OCI-LY7 (cell line): Measurements from ENCODE around the gene SDK2. TPM values are rescaled to one million over a fixed set of nuclear protein-coding genes. Genes with fewer than 3 reads are reported as not detected.

Source experiments
- BruUV-seq: library from RNA; stranded (reverse); fragments of 400-500 nt; replicated peaks from 2 replicates; lab custom pipeline; 2021; lab: Mats Ljungman, UMichigan
- CTCF ChIA-PET: fragments of 300-600 bp; sonication (Branson Sonifier 250); formaldehyde crosslinking; loops from one replicate; lab custom pipeline; 2022; ENCODE audit warnings: antibody characterized with exemption; ENCODE audit not compliant: unreplicated experiment; lab: Charles Lee
- POLR2A ChIA-PET: fragments of 300-600 bp; sonication (Branson Sonifier 250); formaldehyde crosslinking; loops from one replicate; lab custom pipeline; 2022; ENCODE audit warnings: antibody characterized with exemption; lab: Charles Lee
- DNase-seq: peaks from one replicate; pipeline ENCODE4 v3.0.0-alpha.2; 2015; ENCODE audit warnings: low spot score
- H2AFZ ChIP-seq: fragments of 200-600 bp; sonication (generic), shearing (Covaris generic); 2 replicates; pipeline ENCODE4 v1.6.1; 2014; ENCODE audit warnings: mild to moderate bottlenecking, antibody characterized with exemption, low read length, moderate library complexity
- H3K27ac ChIP-seq: fragments of 200-600 bp; sonication (generic); 2 replicates; pipeline ENCODE4 v1.5.1; 2014; ENCODE audit warnings: mixed run types, low read depth, mild to moderate bottlenecking, moderate library complexity, low read length, inconsistent platforms; ENCODE audit not compliant: poor library complexity, severe bottlenecking
- H3K36me3 ChIP-seq: fragments of 200-600 bp; sonication (generic); 2 replicates; pipeline ENCODE4 v1.6.1; 2014; ENCODE audit warnings: mild to moderate bottlenecking, antibody characterized with exemption, low read length, moderate library complexity, mixed read lengths; ENCODE audit not compliant: insufficient read depth
- H3K4me1 ChIP-seq: fragments of 200-600 bp; sonication (generic); 2 replicates; pipeline ENCODE4 v1.5.1; 2014; ENCODE audit warnings: mild to moderate bottlenecking, low read length; ENCODE audit not compliant: insufficient read depth, poor library complexity, severe bottlenecking
- H3K4me2 ChIP-seq: fragments of 200-600 bp; sonication (generic); 2 replicates; pipeline ENCODE4 v1.6.1; 2014; ENCODE audit warnings: mild to moderate bottlenecking, low read length
- H3K4me3 ChIP-seq: fragments of 200-600 bp; sonication (generic); 2 replicates; pipeline ENCODE4 v1.5.1; 2014; ENCODE audit warnings: mild to moderate bottlenecking, low read depth, low read length; ENCODE audit not compliant: poor library complexity, severe bottlenecking
- H3K79me2 ChIP-seq: fragments of 200-600 bp; sonication (generic); 2 replicates; pipeline ENCODE4 v1.6.1; 2016; ENCODE audit warnings: low read depth, mild to moderate bottlenecking, low read length, moderate library complexity, mixed read lengths; ENCODE audit not compliant: insufficient read depth
- H3K9me2 ChIP-seq: fragments of 200-600 bp; sonication (generic); 2 replicates; pipeline ENCODE4 v1.6.1; 2016; ENCODE audit warnings: mild to moderate bottlenecking, low read length, mixed read lengths; ENCODE audit not compliant: insufficient read depth
- H3K9me3 ChIP-seq: fragments of 200-600 bp; sonication (generic); 2 replicates; pipeline ENCODE4 v1.6.1; 2014; ENCODE audit warnings: mild to moderate bottlenecking, mixed run types, low read length, mixed read lengths
- H4K20me1 ChIP-seq: fragments of 200-600 bp; sonication (generic); 2 replicates; pipeline ENCODE4 v1.6.1; 2014; ENCODE audit warnings: mild to moderate bottlenecking, antibody characterized with exemption, low read length, moderate library complexity, mixed read lengths; ENCODE audit not compliant: insufficient read depth
- EZH2phosphoT487 ChIP-seq: fragments of 200-600 bp; sonication (generic); IDR thresholded peaks from 2 replicates; pipeline ENCODE4 v1.6.1; 2018; ENCODE audit warnings: low read depth, borderline replicate concordance, mild to moderate bottlenecking, mixed run types, antibody characterized with exemption, low read length, moderate library complexity, mixed read lengths
- intact Hi-C: fragments of 100-400 bp; cut with micrococcal nuclease; formaldehyde crosslinking; loops from one replicate; pipeline ENCODE4 v1.10.0; 2022; ENCODE audit not compliant: unreplicated experiment
- total RNA-seq, 2 experiments: library from RNA; depleted of rRNA in 1 of 2; stranded (reverse); fragments of >200 nt in 1 of 2; shearing (Covaris generic) in 1 of 2; gene quantifications; 2 replicates each; pipeline ENCODE4 v1.2.3, GENCODE V29; 2014 to 2022
- TF ChIP-seq, protein P1 (sequence below): fragments of 200-600 bp; sonication (generic); conservative IDR thresholded peaks from 2 replicates; pipeline ENCODE4 v1.5.1; 2014; ENCODE audit warnings: mild to moderate bottlenecking, antibody characterized with exemption, low read length, moderate library complexity, mixed read lengths

Gene SDK2
- total RNA-seq, 2 experiments from 2014 or later: 0.32 to 1.8 TPM

DNA sequence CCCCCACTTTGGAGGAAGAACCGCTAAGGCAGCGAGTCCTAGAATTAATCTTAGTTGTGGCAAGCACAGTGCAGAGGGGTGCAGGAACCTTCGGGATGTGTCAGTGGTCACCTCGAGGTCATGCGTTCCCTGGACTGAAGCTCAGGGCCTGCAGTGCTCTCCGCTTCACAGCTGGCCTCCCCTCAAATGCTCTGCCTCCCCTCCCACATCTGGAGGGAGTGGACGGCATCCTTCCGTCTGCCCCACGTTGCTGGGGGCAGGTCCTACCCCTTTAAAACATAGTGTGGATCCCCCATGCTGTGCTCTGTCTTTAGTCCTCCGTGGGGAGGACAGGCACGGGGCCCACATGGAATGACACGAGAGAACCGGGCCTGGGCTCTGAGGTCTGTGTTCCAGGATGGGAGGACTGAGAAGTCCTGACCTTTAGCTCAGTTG, 232.9 kb downstream of the SDK2 start:
- Histone ChIP-seq H3K36me3 (no peaks in the 10 kb centered on the region), H4K20me1 (no peaks in the 10 kb centered on the region), H3K9me2 (no peaks in the 10 kb centered on the region), H3K9me3 (no peaks in the 10 kb centered on the region), H3K4me2 (no peak overlapping the region), H3K4me3 (no peak overlapping the region), H2AFZ (no peak overlapping the region), H3K27ac (no peak overlapping the region), H3K79me2 (no peaks in the 10 kb centered on the region), H3K4me1 (no peaks in the 10 kb centered on the region)
- CTCF ChIA-PET: no interaction called here
- TF ChIP-seq EZH2phosphoT487: no peak
- TF ChIP-seq, protein P1, sequence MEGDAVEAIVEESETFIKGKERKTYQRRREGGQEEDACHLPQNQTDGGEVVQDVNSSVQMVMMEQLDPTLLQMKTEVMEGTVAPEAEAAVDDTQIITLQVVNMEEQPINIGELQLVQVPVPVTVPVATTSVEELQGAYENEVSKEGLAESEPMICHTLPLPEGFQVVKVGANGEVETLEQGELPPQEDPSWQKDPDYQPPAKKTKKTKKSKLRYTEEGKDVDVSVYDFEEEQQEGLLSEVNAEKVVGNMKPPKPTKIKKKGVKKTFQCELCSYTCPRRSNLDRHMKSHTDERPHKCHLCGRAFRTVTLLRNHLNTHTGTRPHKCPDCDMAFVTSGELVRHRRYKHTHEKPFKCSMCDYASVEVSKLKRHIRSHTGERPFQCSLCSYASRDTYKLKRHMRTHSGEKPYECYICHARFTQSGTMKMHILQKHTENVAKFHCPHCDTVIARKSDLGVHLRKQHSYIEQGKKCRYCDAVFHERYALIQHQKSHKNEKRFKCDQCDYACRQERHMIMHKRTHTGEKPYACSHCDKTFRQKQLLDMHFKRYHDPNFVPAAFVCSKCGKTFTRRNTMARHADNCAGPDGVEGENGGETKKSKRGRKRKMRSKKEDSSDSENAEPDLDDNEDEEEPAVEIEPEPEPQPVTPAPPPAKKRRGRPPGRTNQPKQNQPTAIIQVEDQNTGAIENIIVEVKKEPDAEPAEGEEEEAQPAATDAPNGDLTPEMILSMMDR: no peak
- intact Hi-C loops: no loop called here
- DNase-seq: no peak
- POLR2A ChIA-PET: no interaction called here
- no TSS peak for BruUV-seq

DNA sequence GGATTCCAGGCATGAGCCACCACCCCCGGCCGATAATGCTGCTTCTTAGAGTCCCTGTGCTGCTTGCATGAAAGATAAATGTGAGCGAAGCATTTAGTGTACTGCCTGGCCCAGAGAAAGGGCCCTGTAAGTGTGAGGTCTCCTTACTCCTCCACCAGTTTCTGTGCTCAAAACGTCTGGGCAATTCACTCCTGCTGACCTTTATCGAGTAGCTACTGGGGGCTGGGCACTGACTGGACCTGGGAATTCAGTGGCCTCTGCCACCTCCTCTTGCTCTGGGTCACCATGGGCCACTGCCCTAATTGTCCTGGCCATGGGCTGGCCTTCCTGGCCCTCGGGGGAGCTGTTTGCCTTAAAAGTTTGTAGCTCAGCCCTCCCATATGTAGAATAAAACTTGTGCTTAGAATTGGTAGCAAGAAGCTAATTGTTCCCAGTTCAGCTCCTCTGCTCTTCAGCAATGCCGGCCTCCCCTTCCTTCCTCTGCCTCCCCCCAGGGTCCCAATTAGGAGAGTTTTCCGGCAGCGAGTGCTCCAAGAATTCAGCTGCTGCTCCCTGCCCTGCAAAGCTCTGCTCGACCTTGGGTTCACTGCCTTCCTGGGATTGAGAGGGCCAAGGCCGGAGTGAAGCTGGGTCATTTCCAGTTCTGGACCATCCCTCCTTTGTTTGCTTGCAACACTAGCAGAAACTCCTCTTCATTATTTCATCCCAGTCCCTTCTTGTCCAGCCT, 233.5 kb downstream of the SDK2 start:
- TF ChIP-seq EZH2phosphoT487: no peak
- TF ChIP-seq, protein P1: no peak
- Histone ChIP-seq H3K4me1 (no peaks in the 10 kb centered on the region), H2AFZ (no peak overlapping the region), H3K9me2 (no peaks in the 10 kb centered on the region), H3K27ac (no peak overlapping the region), H3K4me3 (no peak overlapping the region), H3K9me3 (no peaks in the 10 kb centered on the region), H3K79me2 (no peaks in the 10 kb centered on the region), H3K4me2 (no peak overlapping the region), H3K36me3 (no peaks in the 10 kb centered on the region), H4K20me1 (no peaks in the 10 kb centered on the region)
- intact Hi-C loops: no loop called here
- DNase-seq: no peak
- ChIA-PET CTCF (interaction anchor here (0.6 kb wide), 1 partner anchor 57 kb away, joined by 3 read pairs; no protein-coding TSS in a partner anchor), POLR2A (no interaction called here)
- BruUV-seq: no TSS peak

DNA sequence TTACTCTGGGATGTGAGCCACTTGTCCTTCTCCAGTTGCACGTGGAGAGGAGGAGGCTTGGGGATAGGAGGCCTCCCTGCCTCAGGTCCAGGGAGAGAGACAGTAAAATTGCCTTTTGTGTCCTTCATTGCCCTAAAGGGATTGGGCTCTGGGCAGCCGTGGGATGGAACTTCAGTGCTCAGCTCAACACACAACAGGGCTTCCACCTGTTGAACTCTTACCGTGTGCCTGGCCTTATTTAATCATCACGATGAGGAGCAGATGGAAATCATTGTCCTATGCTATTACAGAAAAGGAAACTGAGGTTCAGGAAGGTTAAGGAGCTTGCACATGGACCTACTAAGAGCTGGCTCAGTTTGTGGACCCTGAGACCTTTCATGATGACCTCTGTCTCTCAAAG, 240.0 kb downstream of the SDK2 start:
- no TSS peak for BruUV-seq

More for the DNA sequence above, 240.0 kb downstream of the SDK2 start:
- Histone ChIP-seq H4K20me1 (no peaks in the 10 kb centered on the region), H3K36me3 (no peaks in the 10 kb centered on the region), H2AFZ (no peak overlapping the region), H3K27ac (no peak overlapping the region), H3K9me3 (no peaks in the 10 kb centered on the region), H3K79me2 (no peaks in the 10 kb centered on the region), H3K4me3 (no peak overlapping the region), H3K9me2 (no peaks in the 10 kb centered on the region), H3K4me2 (no peak overlapping the region), H3K4me1 (no peaks in the 10 kb centered on the region)
- intact Hi-C loops: no loop called here
- no peak for DNase-seq
- TF ChIP-seq, protein P1: no peak
- no peak for TF ChIP-seq EZH2phosphoT487
- ChIA-PET CTCF (no interaction called here), POLR2A (no interaction called here)
